Stomach smooth muscle (tissue), 2 donors: ENCODE results near the gene CTPS1.
A peak's percentile ranks its signal among the peaks of the same experiment; 100 is the strongest.

ENCODE experiments used
- H3K27ac ChIP-seq: one replicate; pipeline ENCODE4 v1.7.0; 2013; ENCODE audit warnings: mild to moderate bottlenecking, low read length, inconsistent platforms
- H3K27me3 ChIP-seq, 2 donors: one replicate each; pipeline ENCODE4 v1.7.0; 2013; ENCODE audit warnings: low read length in 2 of 2; ENCODE audit not compliant: insufficient read depth in 2 of 2, control insufficient read depth in 1 of 2
- H3K36me3 ChIP-seq, 2 donors: one replicate each; pipeline ENCODE4 v1.7.0; 2013; ENCODE audit warnings: low read length in 2 of 2; ENCODE audit not compliant: control insufficient read depth in 2 of 2, insufficient read depth in 2 of 2
- H3K4me1 ChIP-seq: one replicate; pipeline ENCODE4 v1.7.0; 2013; ENCODE audit warnings: low read length; ENCODE audit not compliant: control insufficient read depth, insufficient read depth
- H3K4me3 ChIP-seq, 2 donors: one replicate each; pipeline ENCODE4 v1.7.0; 2013; ENCODE audit warnings: low read length in 2 of 2
- H3K9ac ChIP-seq, 2 donors: one replicate each; pipeline ENCODE4 v1.7.0; 2013; ENCODE audit warnings: low read length in 2 of 2, mild to moderate bottlenecking in 1 of 2
- H3K9me3 ChIP-seq, 2 donors: one replicate each; pipeline ENCODE4 v1.7.0; 2013; ENCODE audit warnings: low read length in 2 of 2; ENCODE audit not compliant: control insufficient read depth in 2 of 2
- donor health status: healthy.
- donor health status: Pancreatic carcinoma.

The CTPS1 gene

GRCh38 chr1:40989066-40989465 lies 9.6 kb downstream of the CTPS1 start:
- H3K9me3 ChIP-seq: no peaks in the 10 kb centered on the region
- no peak overlapping the region for H3K9ac ChIP-seq
- peaks cover 43% of the 10 kb centered on the region in 2 donors for H3K36me3 ChIP-seq
- no peak overlapping the region for H3K27ac ChIP-seq
- H3K4me3 ChIP-seq: no peak overlapping the region
- H3K27me3 ChIP-seq: no peaks in the 10 kb centered on the region
- H3K4me1 ChIP-seq: peaks cover 4% of the 10 kb centered on the region

- Histone ChIP-seq H3K9ac (no peak overlapping the region), H3K27ac (no peak overlapping the region), H3K4me3 (no peak overlapping the region), H3K4me1 (no peaks in the 10 kb centered on the region), H3K27me3 (no peaks in the 10 kb centered on the region), H3K9me3 (no peaks in the 10 kb centered on the region), H3K36me3 (peaks cover 30 to 46% of the 10 kb centered on the region in 2 donors)
These were observed 17.6 kb downstream of the CTPS1 start for GRCh38 chr1:40997096-40997495.

GRCh38 chr1:40998668-40999067 lies 19.2 kb downstream of the CTPS1 start:
- Histone ChIP-seq H3K36me3 (peaks cover 29 to 45% of the 10 kb centered on the region in 2 donors), H3K27me3 (no peaks in the 10 kb centered on the region), H3K27ac (no peak overlapping the region)

GRCh38 chr1:41003127-41003639 lies 23.7 kb downstream of the CTPS1 start:
- H3K9me3 ChIP-seq: no peaks in the 10 kb centered on the region
- H3K27me3 ChIP-seq: no peaks in the 10 kb centered on the region
- peaks cover 26 to 53% of the 10 kb centered on the region in 2 donors for H3K36me3 ChIP-seq
- peaks cover 12% of the 10 kb centered on the region for H3K4me1 ChIP-seq
- no peak overlapping the region for H3K9ac ChIP-seq
- no peak overlapping the region for H3K27ac ChIP-seq
- H3K4me3 ChIP-seq: peak overlapping the region in 1 of 2 donors; percentile 15

More at GRCh38 chr1:40998668-40999067, 19.2 kb downstream of the CTPS1 start:
- Histone ChIP-seq H3K4me1 (peaks cover 9% of the 10 kb centered on the region), H3K9ac (no peak overlapping the region), H3K9me3 (no peaks in the 10 kb centered on the region), H3K4me3 (no peak overlapping the region)

GRCh38 chr1:41003640-41004220 lies 24.2 kb downstream of the CTPS1 start:
- Histone ChIP-seq H3K27ac (no peak overlapping the region), H3K9me3 (no peaks in the 10 kb centered on the region), H3K36me3 (peaks cover 26 to 52% of the 10 kb centered on the region in 2 donors), H3K27me3 (no peaks in the 10 kb centered on the region), H3K4me1 (peaks cover 12% of the 10 kb centered on the region), H3K9ac (no peak overlapping the region), H3K4me3 (peak overlapping the region in 1 of 2 donors; percentile 15)

GRCh38 chr1:41005876-41006275 lies 26.4 kb downstream of the CTPS1 start:
- H3K27me3 ChIP-seq: no peaks in the 10 kb centered on the region
- H3K27ac ChIP-seq: no peak overlapping the region
- H3K4me3 ChIP-seq: no peak overlapping the region
- peaks cover 12% of the 10 kb centered on the region for H3K4me1 ChIP-seq
- H3K36me3 ChIP-seq: peaks cover 32 to 51% of the 10 kb centered on the region in 2 donors
- H3K9me3 ChIP-seq: no peaks in the 10 kb centered on the region
- no peak overlapping the region for H3K9ac ChIP-seq

GRCh38 chr1:41006942-41007865 lies 27.7 kb downstream of the CTPS1 start:
- no peak overlapping the region for H3K4me3 ChIP-seq
- H3K27me3 ChIP-seq: no peaks in the 10 kb centered on the region
- H3K4me1 ChIP-seq: peaks cover 12% of the 10 kb centered on the region
- peaks cover 34 to 56% of the 10 kb centered on the region in 2 donors for H3K36me3 ChIP-seq
- H3K9ac ChIP-seq: no peak overlapping the region
- no peak overlapping the region for H3K27ac ChIP-seq
- no peaks in the 10 kb centered on the region for H3K9me3 ChIP-seq

GRCh38 chr1:41009466-41009865 lies 30.0 kb downstream of the CTPS1 start:
- Histone ChIP-seq H3K9me3 (no peaks in the 10 kb centered on the region), H3K27ac (no peak overlapping the region), H3K9ac (no peak overlapping the region), H3K36me3 (peaks cover 34 to 52% of the 10 kb centered on the region in 2 donors), H3K27me3 (no peaks in the 10 kb centered on the region), H3K4me3 (no peak overlapping the region), H3K4me1 (no peaks in the 10 kb centered on the region)

GRCh38 chr1:41010345-41010744 lies 30.8 kb downstream of the CTPS1 start:
- Histone ChIP-seq H3K9me3 (no peaks in the 10 kb centered on the region), H3K4me3 (no peak overlapping the region), H3K36me3 (peaks cover 34 to 50% of the 10 kb centered on the region in 2 donors), H3K27ac (no peak overlapping the region), H3K9ac (no peak overlapping the region), H3K27me3 (no peaks in the 10 kb centered on the region), H3K4me1 (peaks cover 1% of the 10 kb centered on the region)

GRCh38 chr1:41013024-41013423 lies 33.5 kb downstream of the CTPS1 start:
- Histone ChIP-seq H3K4me1 (peaks cover 3% of the 10 kb centered on the region), H3K4me3 (no peak overlapping the region), H3K27me3 (no peaks in the 10 kb centered on the region), H3K9me3 (no peaks in the 10 kb centered on the region), H3K36me3 (peaks cover 24 to 34% of the 10 kb centered on the region in 2 donors), H3K9ac (no peak overlapping the region), H3K27ac (no peak overlapping the region)
